Vagina (tissue), 2 donors: ENCODE results near the gene PPP1R9B. TPM values are rescaled to one million over a fixed set of nuclear protein-coding genes. Genes with fewer than 3 reads are reported as not detected.

Source experiments
- DNase-seq, 2 donors: peaks; one replicate each; pipeline ENCODE4 v3.0.0-alpha.2; 2017; ENCODE audit errors: extremely low spot score in 2 of 2
- H3K27ac ChIP-seq: fragments of 200-600 bp; sonication (generic); one replicate; pipeline ENCODE4 v1.5.1; 2019
- H3K27me3 ChIP-seq: fragments of 200-600 bp; sonication (generic); one replicate; pipeline ENCODE4 v1.5.1; 2019
- H3K36me3 ChIP-seq, 2 donors: fragments of 200-600 bp; sonication (generic); one replicate each; pipeline ENCODE4 v1.5.1; 2017 to 2019
- H3K4me1 ChIP-seq: fragments of 200-600 bp; sonication (generic); one replicate; pipeline ENCODE4 v1.5.1; 2019
- H3K4me3 ChIP-seq, 2 donors: fragments of 200-600 bp; sonication (generic); 1 replicate in 1 of 2; 2 replicates in 1 of 2; pipeline ENCODE4 v1.5.1; 2016 to 2019
- H3K9me3 ChIP-seq: fragments of 200-600 bp; sonication (generic); one replicate; pipeline ENCODE4 v1.5.1; 2019
- POLR2A ChIP-seq, 2 donors: fragments of 450-650 bp; IDR thresholded peaks; one replicate each; pipeline ENCODE4 v1.6.1; 2017; ENCODE audit warnings: antibody characterized with exemption in 2 of 2, mild to moderate bottlenecking in 2 of 2, moderate library complexity in 2 of 2
- POLR2AphosphoS5 ChIP-seq, 2 donors: sonication (generic); formaldehyde crosslinking; IDR thresholded peaks; one replicate each; pipeline ENCODE4 v1.9.0; 2017; ENCODE audit warnings: antibody characterized with exemption in 2 of 2, mild to moderate bottlenecking in 2 of 2, low read depth in 1 of 2; ENCODE audit not compliant: insufficient read depth in 1 of 2
- intact Hi-C: fragments of 100-400 bp; cut with DNase I; formaldehyde crosslinking; loops from one replicate; pipeline ENCODE4 v1.15.1; 2023
- total RNA-seq: library from RNA; depleted of rRNA; stranded (reverse); fragments of >200 nt; gene quantifications from one replicate; pipeline ENCODE4 v1.2.3, GENCODE V29; 2016
- TF ChIP-seq, protein P1 (sequence below), 3 experiments: fragments of 450-650 bp in 2 of 3; fragments of 200-600 bp in 1 of 3; sonication (generic) in 1 of 3; IDR thresholded peaks; one replicate each; pipeline ENCODE4 v1.5.1; 2017 to 2019; ENCODE audit warnings: antibody characterized with exemption in 3 of 3, mild to moderate bottlenecking in 2 of 3, moderate library complexity in 2 of 3

Gene PPP1R9B
- total RNA-seq, 1 donor from 2014 or later = 37.6 TPM

DNA sequence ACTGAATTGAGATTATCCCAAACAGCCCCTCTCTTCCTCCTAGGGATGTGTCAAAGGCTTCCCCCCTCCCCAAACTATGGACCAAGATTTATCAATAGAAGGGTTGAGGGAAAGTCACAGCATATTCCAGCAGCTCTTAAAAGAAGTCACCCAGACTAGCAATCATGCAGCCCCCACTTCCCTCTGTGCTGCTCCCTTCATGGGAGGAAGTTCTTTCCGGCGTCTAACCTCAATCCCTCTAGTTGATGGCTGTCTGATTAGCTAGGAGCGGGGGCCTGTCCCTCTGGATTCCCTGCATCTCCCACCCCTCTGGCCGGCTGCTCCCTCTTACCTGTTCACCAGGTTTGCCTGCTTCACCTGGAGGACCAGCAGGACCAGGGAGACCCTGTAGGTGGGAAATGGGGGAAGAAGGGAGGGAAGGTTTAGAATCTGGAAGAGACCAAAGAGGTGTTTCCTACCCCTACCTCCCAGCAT, 41.7 kb upstream of the PPP1R9B start:
- no peaks in the 10 kb centered on the region for H3K9me3 ChIP-seq
- H3K4me1 ChIP-seq = peaks cover 92% of the 10 kb centered on the region
- intact Hi-C loops = no loop called here
- H3K27me3 ChIP-seq = no peaks in the 10 kb centered on the region
- TF ChIP-seq POLR2AphosphoS5 (IDR thresholded peaks at IDR 0.05; ENCODE audit: insufficient read depth in 1 of 2, low read depth in 1 of 2) = no peak
- TF ChIP-seq POLR2A (IDR thresholded peaks at IDR 0.05) = no peak
- TF ChIP-seq, protein P1, sequence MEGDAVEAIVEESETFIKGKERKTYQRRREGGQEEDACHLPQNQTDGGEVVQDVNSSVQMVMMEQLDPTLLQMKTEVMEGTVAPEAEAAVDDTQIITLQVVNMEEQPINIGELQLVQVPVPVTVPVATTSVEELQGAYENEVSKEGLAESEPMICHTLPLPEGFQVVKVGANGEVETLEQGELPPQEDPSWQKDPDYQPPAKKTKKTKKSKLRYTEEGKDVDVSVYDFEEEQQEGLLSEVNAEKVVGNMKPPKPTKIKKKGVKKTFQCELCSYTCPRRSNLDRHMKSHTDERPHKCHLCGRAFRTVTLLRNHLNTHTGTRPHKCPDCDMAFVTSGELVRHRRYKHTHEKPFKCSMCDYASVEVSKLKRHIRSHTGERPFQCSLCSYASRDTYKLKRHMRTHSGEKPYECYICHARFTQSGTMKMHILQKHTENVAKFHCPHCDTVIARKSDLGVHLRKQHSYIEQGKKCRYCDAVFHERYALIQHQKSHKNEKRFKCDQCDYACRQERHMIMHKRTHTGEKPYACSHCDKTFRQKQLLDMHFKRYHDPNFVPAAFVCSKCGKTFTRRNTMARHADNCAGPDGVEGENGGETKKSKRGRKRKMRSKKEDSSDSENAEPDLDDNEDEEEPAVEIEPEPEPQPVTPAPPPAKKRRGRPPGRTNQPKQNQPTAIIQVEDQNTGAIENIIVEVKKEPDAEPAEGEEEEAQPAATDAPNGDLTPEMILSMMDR (IDR thresholded peaks at IDR 0.05) = no peak
- peaks cover 3 to 86% of the 10 kb centered on the region in 2 donors for H3K36me3 ChIP-seq
- H3K27ac ChIP-seq = peak overlapping the region; percentile 97
- no peak for DNase-seq
- no peak overlapping the region for H3K4me3 ChIP-seq

DNA sequence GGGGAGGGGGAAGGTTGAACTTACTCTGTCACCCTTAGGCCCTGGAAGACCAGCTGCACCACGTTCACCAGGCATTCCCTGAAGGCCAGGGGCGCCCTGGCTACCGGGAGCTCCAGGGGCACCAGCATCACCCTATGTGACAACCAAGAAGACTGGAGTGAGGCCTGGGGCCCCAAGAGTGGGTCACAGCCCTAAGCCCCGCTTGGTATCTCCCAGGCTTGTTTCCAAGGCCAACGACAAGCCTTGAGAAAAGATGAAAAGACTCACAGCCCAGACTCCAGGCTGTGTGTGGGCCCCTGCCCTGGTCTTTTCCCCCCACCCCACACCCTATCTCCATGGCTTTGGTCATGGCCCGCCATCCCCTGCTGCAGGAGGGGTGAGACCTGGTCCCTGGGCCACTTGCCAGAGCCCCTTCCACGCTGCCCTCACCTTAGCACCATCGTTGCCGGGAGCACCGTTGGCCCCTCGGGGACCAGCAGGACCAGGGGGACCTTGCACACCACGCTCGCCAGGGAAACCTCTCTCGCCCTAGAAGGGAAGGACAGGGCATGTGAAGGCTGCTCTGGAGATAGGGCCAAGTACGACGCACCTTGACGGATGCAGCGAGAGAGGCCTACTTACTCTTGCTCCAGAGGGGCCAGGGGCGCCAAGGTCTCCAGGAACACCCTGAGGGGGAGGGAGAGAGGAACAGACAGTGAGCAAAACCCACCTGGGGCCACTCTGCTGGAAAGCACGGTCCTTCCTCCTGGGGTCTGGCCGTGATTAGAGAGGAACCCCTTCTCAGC, 41.1 kb upstream of the PPP1R9B start:
- Histone ChIP-seq H3K36me3 (peaks cover 0 to 86% of the 10 kb centered on the region in 2 donors), H3K27ac (peak overlapping the region; percentile 97), H3K4me1 (peaks cover 89% of the 10 kb centered on the region), H3K27me3 (no peaks in the 10 kb centered on the region), H3K4me3 (no peak overlapping the region), H3K9me3 (no peaks in the 10 kb centered on the region)
- TF ChIP-seq, protein P1 (IDR thresholded peaks at IDR 0.05) = no peak
- TF ChIP-seq POLR2AphosphoS5 (IDR thresholded peaks at IDR 0.05; ENCODE audit: insufficient read depth in 1 of 2, low read depth in 1 of 2) (no peak), POLR2A (IDR thresholded peaks at IDR 0.05) (no peak)
- intact Hi-C loops = no loop called here
- no peak for DNase-seq

DNA sequence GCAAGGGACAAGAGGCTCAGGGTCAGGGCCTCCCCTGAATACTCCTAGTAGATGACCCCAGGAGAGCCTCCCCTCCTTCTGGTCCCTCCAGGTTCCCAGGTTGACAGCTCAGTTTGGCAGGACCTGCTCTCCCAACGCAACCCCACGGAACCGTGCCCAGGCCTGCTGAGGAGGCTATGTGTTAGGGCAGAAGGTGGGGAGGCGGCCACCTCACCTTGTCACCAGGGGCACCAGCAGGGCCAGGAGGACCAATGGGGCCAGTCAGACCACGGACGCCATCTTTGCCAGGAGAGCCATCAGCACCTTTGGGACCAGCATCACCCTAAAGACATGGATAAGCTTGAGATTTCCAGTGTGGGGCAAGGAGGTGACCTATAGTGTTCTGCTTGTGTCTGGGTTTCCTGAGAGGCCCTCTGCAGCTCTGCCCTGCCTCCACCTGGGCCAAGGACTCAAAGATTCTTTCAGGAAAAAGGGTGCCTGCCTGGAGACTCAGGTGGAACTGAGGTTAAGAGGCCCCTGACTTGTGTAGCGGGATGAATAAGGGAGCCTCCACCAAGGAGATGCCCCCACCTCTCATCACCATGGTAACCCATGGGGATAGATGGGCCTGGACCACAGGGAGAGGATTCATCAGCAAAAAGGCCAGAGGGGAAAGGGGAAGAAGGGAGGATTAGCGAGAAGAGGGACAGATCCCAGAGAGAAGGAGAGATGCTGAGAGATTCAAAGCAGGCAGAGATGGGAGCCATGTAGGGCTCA, 40.3 kb upstream of the PPP1R9B start:
- H3K4me3 ChIP-seq = no peak overlapping the region
- peak overlapping the region; percentile 97 for H3K27ac ChIP-seq
- H3K36me3 ChIP-seq = peaks cover 0 to 85% of the 10 kb centered on the region in 2 donors
- no peaks in the 10 kb centered on the region for H3K27me3 ChIP-seq
- TF ChIP-seq POLR2A (IDR thresholded peaks at IDR 0.05) (no peak), POLR2AphosphoS5 (IDR thresholded peaks at IDR 0.05; ENCODE audit: insufficient read depth in 1 of 2, low read depth in 1 of 2) (peak in 1 of 2 donors; percentile 25)
- TF ChIP-seq, protein P1 (IDR thresholded peaks at IDR 0.05) = no peak
- intact Hi-C loops = no loop called here
- peaks cover 89% of the 10 kb centered on the region for H3K4me1 ChIP-seq
- H3K9me3 ChIP-seq = no peaks in the 10 kb centered on the region
- DNase-seq = no peak

GRCh38 chr17:50190293-50190602, 39.8 kb upstream of the PPP1R9B start:
- TF ChIP-seq, protein P1 (IDR thresholded peaks at IDR 0.05) = no peak
- no peak for TF ChIP-seq POLR2AphosphoS5 (IDR thresholded peaks at IDR 0.05; ENCODE audit: insufficient read depth in 1 of 2, low read depth in 1 of 2)
- no peak for TF ChIP-seq POLR2A (IDR thresholded peaks at IDR 0.05)
- Histone ChIP-seq H3K27ac (peak overlapping the region; percentile 97), H3K9me3 (no peaks in the 10 kb centered on the region), H3K4me1 (peaks cover 88% of the 10 kb centered on the region), H3K4me3 (no peak overlapping the region), H3K36me3 (peaks cover 0 to 80% of the 10 kb centered on the region in 2 donors), H3K27me3 (no peaks in the 10 kb centered on the region)
- intact Hi-C loops = no loop called here
- no peak for DNase-seq
